ACC112 (cell line): ENCODE measurements around the gene R3HDM2.

Experiments
- H2AFZ ChIP-seq: fragments of 200-600 bp; sonication (generic); one replicate; pipeline ENCODE4 v1.6.0; 2017; ENCODE audit warnings: antibody characterized with exemption, low read length; ENCODE audit not compliant: unreplicated experiment
- H3K27ac ChIP-seq: fragments of 200-600 bp; sonication (generic); 2 replicates; pipeline ENCODE4 v1.5.1; 2014; ENCODE audit warnings: low read depth, mild to moderate bottlenecking, antibody characterized with exemption, low read length, moderate library complexity
- H3K27me3 ChIP-seq: fragments of 200-600 bp; sonication (generic); 2 replicates; pipeline ENCODE4 v1.6.1; 2014; ENCODE audit warnings: mild to moderate bottlenecking, antibody characterized with exemption, low read length, moderate library complexity, mixed read lengths; ENCODE audit not compliant: insufficient read depth
- H3K36me3 ChIP-seq: fragments of 200-600 bp; sonication (generic); 2 replicates; pipeline ENCODE4 v1.6.1; 2016; ENCODE audit warnings: mild to moderate bottlenecking, antibody characterized with exemption, low read length, moderate library complexity, mixed read lengths; ENCODE audit not compliant: insufficient read depth
- H3K4me1 ChIP-seq: fragments of 200-600 bp; sonication (generic); one replicate; pipeline ENCODE4 v1.6.1; 2016; ENCODE audit warnings: low read length, mixed read lengths; ENCODE audit not compliant: insufficient read depth, unreplicated experiment, control insufficient read depth
- H3K4me3 ChIP-seq: fragments of 200-600 bp; sonication (generic); 2 replicates; pipeline ENCODE4 v1.5.1; 2014; ENCODE audit warnings: mild to moderate bottlenecking, low read depth, low read length
- H3K79me2 ChIP-seq: fragments of 200-600 bp; sonication (generic); one replicate; pipeline ENCODE4 v1.6.0; 2016; ENCODE audit warnings: low read length; ENCODE audit not compliant: control insufficient read depth, unreplicated experiment, insufficient read depth

The R3HDM2 gene

DNA sequence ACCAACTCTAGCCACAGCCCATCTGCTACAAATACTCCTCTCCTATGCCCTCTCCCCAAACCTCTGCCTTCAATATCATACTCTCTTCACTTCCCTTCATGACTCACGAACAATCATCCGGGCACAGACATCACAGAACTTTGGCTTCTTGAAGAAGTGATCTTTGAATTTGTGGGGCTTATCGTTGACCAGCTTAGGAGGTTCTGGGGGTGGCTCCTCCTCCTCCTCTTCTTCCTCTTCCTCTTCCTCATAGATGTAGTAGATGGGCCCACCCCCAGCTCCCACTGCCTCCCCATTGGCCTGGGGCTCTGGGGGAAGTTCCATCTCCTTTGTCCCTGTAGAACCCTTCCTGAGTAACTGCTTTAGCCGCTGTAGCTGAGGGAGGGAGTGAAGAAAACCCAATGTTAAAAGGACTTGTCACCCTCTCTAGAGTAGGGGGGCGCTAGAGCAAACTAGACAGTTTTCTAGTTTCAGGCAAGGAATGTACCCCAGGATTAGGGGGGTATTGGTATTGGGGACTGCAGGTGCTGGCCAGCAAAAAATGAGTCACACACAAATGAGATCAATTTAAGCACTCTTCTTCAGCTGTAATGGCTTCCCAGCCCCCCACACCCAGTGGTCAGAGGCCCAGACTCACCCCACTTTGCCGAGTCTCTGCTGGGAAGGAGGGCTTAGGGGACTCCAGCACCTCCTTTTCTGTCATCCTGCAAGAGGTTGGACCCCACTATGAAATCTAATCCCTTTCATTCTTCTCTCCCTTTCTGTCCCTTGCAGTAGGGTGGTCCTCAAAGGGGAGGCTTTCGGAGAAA lies 181.7 kb downstream of the R3HDM2 start:
- peaks cover 4% of the 10 kb centered on the region for H3K4me1 ChIP-seq
- H3K27me3 ChIP-seq = no peaks in the 10 kb centered on the region
- no peaks in the 10 kb centered on the region for H3K79me2 ChIP-seq
- no peak overlapping the region for H2AFZ ChIP-seq
- no peak overlapping the region for H3K4me3 ChIP-seq
- H3K36me3 ChIP-seq = no peaks in the 10 kb centered on the region
- no peak overlapping the region for H3K27ac ChIP-seq

DNA sequence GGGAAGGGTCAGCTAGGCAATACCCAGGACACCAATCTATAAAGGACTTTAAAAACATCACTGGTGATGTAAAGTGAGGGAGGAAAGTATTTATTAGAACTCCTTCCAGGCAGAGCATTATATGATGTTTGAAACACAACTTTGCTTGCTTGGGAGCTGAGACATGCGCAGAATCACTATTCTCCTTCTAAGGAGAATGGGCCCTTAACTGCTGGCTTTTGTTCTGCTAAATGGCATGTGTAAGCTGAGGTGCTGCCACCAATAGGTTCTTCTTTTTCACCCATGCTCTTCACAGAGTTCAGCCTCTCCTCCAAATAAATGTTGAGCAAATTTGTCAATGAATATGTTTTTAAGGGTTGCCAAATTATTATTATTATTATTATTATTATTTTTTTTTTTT lies 183.8 kb downstream of the R3HDM2 start:
- H2AFZ ChIP-seq = no peak overlapping the region
- H3K79me2 ChIP-seq = no peaks in the 10 kb centered on the region
- peaks cover 11% of the 10 kb centered on the region for H3K4me1 ChIP-seq
- H3K4me3 ChIP-seq = no peak overlapping the region
- peaks cover 8% of the 10 kb centered on the region for H3K27me3 ChIP-seq
- H3K27ac ChIP-seq = no peak overlapping the region
- no peaks in the 10 kb centered on the region for H3K36me3 ChIP-seq

DNA sequence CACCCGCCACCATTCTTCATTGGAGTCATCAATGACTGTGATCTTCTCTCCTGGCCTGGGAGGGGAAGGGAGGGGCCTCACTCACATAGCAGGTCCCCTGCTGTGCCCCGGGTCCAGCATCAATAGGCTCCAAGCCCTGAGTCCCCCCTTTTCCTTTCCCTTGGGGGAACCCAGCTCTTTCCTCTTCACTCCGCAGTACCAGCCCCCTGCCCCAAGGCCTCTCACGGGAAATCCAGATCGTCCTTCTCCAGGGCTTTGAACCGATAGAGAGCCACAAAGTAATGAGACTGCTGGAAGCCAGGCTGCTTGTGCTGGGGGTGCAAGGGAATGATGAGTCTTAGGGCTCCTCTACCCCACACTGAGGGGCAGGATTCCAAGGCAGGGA lies 186.5 kb downstream of the R3HDM2 start:
- Histone ChIP-seq H2AFZ (no peak overlapping the region), H3K36me3 (no peaks in the 10 kb centered on the region), H3K4me3 (no peak overlapping the region), H3K4me1 (peaks cover 26% of the 10 kb centered on the region), H3K79me2 (no peaks in the 10 kb centered on the region), H3K27me3 (peaks cover 21% of the 10 kb centered on the region), H3K27ac (no peak overlapping the region)

DNA sequence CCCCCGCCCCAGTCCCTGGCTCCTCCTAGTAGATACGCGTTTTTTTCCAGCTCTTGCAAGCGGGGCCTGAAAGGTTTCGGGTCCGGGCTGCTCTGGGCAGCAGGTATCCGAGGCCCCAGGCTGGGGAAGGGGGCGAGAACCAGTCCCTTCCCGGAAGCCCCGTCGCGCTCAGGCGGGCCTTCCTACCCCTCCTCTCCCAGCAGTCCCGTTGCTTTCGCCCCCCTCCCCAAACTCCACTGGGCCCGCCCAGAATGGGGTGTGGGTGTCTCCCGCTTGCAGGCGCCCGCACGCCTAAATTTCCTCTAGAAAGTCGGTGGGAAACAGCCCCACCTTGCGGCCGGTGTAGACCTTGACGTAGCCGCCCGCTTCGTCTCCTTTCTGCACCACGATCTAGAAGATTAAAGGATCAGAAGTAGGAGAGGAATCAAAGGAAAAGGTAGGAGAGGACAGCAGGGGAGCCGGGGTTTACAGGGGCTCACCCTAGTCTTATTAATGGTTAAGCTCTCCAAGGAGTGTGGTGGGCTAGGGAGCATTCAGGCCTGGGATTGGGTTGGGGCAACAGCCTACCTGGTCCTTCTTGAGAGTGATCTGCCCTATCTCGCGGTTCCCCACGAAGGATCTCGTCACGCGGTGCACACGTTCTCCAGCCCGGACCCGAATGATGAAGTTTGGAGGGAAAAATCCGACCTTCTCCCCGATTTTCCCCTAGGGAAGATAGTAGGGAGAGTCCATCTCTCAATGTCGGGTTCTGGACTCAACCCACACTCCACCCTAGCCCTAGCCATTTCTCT lies 187.1 kb downstream of the R3HDM2 start:
- Histone ChIP-seq H3K4me3 (peak overlapping the region; percentile 67), H3K27ac (no peak overlapping the region), H2AFZ (no peak overlapping the region), H3K36me3 (no peaks in the 10 kb centered on the region), H3K79me2 (no peaks in the 10 kb centered on the region), H3K4me1 (peaks cover 27% of the 10 kb centered on the region), H3K27me3 (peaks cover 21% of the 10 kb centered on the region)

DNA sequence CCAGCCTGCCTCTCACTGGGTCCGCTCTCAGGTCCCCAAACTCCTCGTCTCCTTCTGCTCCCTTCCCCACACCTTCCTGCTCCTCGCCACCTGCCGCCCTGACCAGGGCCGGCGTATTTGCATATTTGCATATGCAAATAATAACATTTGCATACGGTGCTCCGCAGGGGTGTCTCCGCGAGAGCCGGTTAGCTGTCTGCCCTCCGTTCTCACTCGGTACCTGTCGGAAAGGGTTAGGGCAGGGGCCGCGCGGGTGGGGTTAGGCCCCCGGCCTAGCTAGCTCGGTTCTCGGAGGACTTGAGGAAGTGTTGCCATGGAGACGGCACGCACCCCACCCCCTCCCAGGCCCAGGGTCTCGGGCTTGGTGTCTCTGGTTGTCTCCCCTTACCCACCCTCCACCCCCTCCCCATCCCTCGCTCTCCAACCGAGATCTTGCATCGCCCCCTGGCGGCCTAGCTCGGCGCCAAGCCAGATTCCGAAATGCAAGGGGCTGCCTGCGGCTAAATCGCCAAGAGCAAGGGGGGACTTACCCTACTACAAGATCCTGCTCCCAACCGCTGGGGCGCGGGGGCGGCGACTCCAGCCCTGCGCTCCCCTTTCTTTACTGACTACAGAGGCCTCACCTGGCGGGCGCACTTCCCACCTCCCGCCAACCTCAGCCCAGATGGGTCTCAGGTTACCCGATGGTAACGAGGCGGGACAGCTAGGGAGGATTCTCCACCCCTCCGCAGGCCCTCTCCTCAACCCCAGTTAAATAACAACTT lies 188.0 kb downstream of the R3HDM2 start:
- Histone ChIP-seq H2AFZ (no peak overlapping the region), H3K4me1 (peaks cover 29% of the 10 kb centered on the region), H3K36me3 (no peaks in the 10 kb centered on the region), H3K4me3 (peak overlapping the region; percentile 67), H3K79me2 (no peaks in the 10 kb centered on the region), H3K27ac (no peak overlapping the region), H3K27me3 (peaks cover 21% of the 10 kb centered on the region)

DNA sequence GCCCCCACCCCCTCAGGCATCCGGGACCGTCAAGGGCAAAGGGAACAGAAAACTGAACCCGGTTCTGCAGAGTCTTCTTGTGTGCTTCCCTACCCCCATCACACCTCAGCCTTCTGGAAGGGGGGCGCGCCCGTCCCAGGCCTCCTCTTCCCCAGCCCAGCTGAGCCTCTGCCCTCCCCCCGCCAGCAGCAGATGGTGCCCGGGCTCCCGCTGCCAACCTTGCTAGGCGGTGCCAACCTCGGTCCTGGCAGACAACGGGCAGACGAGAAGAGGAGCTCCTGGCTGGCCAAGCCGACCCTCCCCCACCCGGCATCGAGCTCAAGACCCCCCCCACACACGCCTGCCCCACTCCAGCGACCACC lies 188.5 kb downstream of the R3HDM2 start:
- peaks cover 21% of the 10 kb centered on the region for H3K27me3 ChIP-seq
- H3K79me2 ChIP-seq = no peaks in the 10 kb centered on the region
- no peaks in the 10 kb centered on the region for H3K36me3 ChIP-seq
- H3K27ac ChIP-seq = no peak overlapping the region
- H3K4me1 ChIP-seq = peaks cover 29% of the 10 kb centered on the region
- no peak overlapping the region for H2AFZ ChIP-seq
- no peak overlapping the region for H3K4me3 ChIP-seq

DNA sequence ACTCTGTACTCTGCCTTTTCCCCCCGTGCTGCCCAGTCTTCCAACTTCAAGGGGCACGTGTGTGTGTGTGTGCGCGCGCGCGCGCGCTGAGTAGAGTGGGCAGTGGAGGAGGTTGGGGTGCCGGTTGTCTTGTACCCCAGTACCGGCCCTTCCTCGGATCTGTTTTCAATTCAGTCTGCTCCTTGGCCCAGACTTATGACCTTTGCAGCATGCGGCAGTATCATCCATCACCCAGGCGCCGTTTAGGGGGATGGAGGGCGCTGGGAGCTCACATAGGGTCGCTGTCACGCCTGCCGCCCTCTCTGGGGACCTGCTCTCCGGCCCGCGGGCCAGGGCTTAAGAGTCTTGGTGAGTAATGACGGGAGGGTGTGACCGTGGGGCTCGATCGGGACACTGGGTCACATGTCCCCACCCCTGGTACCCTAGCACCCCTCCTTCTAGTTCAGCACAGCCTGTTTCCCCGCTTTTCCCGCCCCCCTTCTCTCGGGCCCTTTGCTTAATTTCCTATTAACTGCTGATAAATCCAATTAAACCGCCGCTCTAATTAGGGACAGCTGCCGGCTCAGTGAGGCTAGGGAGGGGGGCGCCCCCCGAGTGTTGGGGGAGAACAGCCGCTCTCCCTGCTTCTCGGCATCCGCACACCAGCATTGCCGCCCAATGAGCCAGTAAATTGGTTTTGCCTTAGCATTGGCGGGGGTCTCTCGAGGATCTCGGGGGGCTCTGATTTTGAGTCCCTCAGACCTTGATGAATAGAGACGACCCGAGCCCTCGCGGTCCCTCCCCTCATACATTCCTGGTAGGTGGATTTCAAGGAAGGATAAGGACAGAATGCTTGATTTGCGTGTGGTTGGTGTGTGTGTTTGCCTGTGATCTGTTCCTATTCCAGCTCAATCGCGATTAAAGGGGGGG lies 189.2 kb downstream of the R3HDM2 start:
- Histone ChIP-seq H3K4me1 (peaks cover 29% of the 10 kb centered on the region), H3K79me2 (no peaks in the 10 kb centered on the region), H2AFZ (no peak overlapping the region), H3K27ac (no peak overlapping the region), H3K4me3 (peak overlapping the region; percentile 76; the same call in 1 of the 2 replicates), H3K27me3 (peaks cover 21% of the 10 kb centered on the region), H3K36me3 (no peaks in the 10 kb centered on the region)

DNA sequence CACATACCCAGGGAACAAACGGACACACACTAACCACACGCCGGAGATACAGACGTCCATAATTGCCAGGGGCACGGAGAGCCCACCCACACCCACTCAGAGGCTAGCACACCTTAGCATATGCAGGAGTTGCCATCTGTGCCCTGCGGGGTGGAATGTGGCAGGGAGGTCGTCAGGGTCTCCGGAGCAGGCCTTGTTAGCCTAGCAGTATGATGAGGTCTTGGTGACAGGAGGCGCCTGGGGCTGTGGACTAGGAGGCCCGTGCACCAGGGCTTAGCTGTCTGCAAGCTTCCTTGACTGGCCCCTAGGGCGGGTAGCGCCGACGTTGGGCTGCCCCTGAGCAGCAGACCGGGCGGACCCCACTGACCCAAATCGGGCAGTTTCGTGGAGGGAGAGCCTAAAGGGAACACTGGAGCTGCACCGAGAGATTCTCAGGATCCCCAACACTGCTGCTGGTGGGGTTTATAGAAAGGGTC lies 189.9 kb downstream of the R3HDM2 start:
- Histone ChIP-seq H3K4me3 (peak overlapping the region; percentile 76), H3K4me1 (peaks cover 29% of the 10 kb centered on the region), H3K79me2 (no peaks in the 10 kb centered on the region), H3K27me3 (peaks cover 21% of the 10 kb centered on the region), H3K36me3 (no peaks in the 10 kb centered on the region), H2AFZ (no peak overlapping the region), H3K27ac (no peak overlapping the region)

DNA sequence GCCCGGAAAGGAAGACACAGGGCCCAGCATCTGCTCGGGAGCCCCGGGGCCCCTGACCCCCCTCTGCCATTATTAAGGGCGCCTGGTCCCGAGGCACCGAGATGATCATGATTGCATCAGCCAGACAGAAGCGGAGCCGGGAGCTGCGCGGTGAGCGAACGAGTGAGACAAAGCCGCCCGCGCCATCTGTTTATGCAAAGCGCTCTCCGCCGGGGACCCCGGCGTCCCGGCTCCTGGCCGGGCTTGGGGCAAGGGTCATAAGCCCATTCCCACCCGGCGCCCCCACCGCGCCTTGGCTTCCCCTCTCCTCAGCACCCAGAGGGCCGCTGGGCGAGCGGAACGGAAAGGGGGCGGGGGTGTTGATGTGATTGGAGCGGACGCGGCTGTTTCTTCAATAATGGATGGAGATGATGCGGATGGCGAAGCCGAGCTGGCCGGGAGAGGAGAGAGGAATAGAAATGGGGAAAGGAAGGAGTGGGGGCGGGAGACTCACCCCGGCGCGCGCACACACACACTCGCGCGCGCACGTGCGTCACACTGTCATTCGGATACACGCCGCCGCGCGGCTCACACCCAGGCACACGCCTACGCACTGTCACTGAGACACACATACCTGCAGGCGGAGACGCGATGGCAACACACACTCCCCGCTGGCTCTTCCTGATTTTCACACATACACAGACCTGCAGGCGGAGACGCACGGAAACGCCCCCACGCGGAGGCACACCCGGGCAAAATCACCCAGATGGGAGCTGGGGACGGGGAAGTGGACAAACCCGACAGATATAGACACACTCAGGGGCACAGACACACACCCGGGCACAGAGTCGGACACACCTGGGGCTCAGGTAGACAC lies 190.5 kb downstream of the R3HDM2 start:
- Histone ChIP-seq H2AFZ (peak overlapping the region; percentile 35), H3K4me3 (peak overlapping the region; percentile 76), H3K4me1 (peaks cover 35% of the 10 kb centered on the region), H3K27ac (no peak overlapping the region), H3K36me3 (no peaks in the 10 kb centered on the region), H3K27me3 (peaks cover 21% of the 10 kb centered on the region), H3K79me2 (no peaks in the 10 kb centered on the region)
